T-helper 1 cell treated with Interleukin-12 subunit alpha and Interleukin-12 subunit beta and Interleukin-4 antibody, amounts not matched to agents 30 μg/mL and 1 μg/mL, for 36 hours (primary cell): ENCODE data around the gene ITPRIPL2.

ENCODE experiments used
- H3K27ac Mint-ChIP-seq: one replicate; pipeline ENCODE4 v1.8.0; 2021; ENCODE audit warnings: mild to moderate bottlenecking, mixed read lengths
- H3K27me3 Mint-ChIP-seq: one replicate; pipeline ENCODE4 v1.8.0; 2021; ENCODE audit warnings: low read depth, mixed read lengths
- H3K36me3 Mint-ChIP-seq: one replicate; pipeline ENCODE4 v1.8.0; 2021; ENCODE audit warnings: low read depth, mixed read lengths
- H3K4me1 Mint-ChIP-seq: one replicate; pipeline ENCODE4 v1.8.0; 2021; ENCODE audit warnings: low read depth, mixed read lengths
- H3K4me3 Mint-ChIP-seq: one replicate; pipeline ENCODE4 v1.8.0; 2021; ENCODE audit warnings: mild to moderate bottlenecking, moderate library complexity, mixed read lengths
- H3K9me3 Mint-ChIP-seq: one replicate; pipeline ENCODE4 v1.8.0; 2021; ENCODE audit warnings: mixed read lengths

Gene ITPRIPL2

GRCh38 chr16:19113577-19114358 lies at the start of gene ITPRIPL2:
ITPRIPL2 (plus strand) TSS chr16:19113964; CDS start chr16:19114462, 498 bp downstream.
- no peaks in the 10 kb centered on the region for H3K9me3 Mint-ChIP-seq
- peaks cover 23% of the 10 kb centered on the region for H3K4me1 Mint-ChIP-seq
- no peaks in the 10 kb centered on the region for H3K36me3 Mint-ChIP-seq
- peak within 1 kb of the TSS; percentile 72 for H3K4me3 Mint-ChIP-seq
- H3K27me3 Mint-ChIP-seq: peaks cover 18% of the 10 kb centered on the region
- peak within 1 kb of the TSS; percentile 45 for H3K27ac Mint-ChIP-seq

GRCh38 chr16:19066988-19067348 lies 46.8 kb upstream of the ITPRIPL2 start:
- H3K27ac Mint-ChIP-seq: peak overlapping the region; percentile 91
- H3K36me3 Mint-ChIP-seq: peaks cover 2% of the 10 kb centered on the region
- peak overlapping the region; percentile 87 for H3K4me3 Mint-ChIP-seq
- no peaks in the 10 kb centered on the region for H3K9me3 Mint-ChIP-seq
- H3K27me3 Mint-ChIP-seq: peaks cover 6% of the 10 kb centered on the region
- H3K4me1 Mint-ChIP-seq: peaks cover 10% of the 10 kb centered on the region

GRCh38 chr16:19067349-19068236 lies 46.2 kb upstream of the ITPRIPL2 start, which contains the start of gene COQ7:
COQ7 (plus strand) TSS chr16:19067614; CDS start chr16:19067665, 51 bp downstream.
- Mint-ChIP-seq H3K27ac (peak within 1 kb of the TSS; percentile 91), H3K9me3 (no peaks in the 10 kb centered on the region), H3K4me1 (peaks cover 10% of the 10 kb centered on the region), H3K27me3 (peaks cover 6% of the 10 kb centered on the region), H3K36me3 (peaks cover 2% of the 10 kb centered on the region), H3K4me3 (peak within 1 kb of the TSS; percentile 87)

GRCh38 chr16:19068237-19068815 lies 45.4 kb upstream of the ITPRIPL2 start:
- H3K4me1 Mint-ChIP-seq: peaks cover 10% of the 10 kb centered on the region
- peak overlapping the region; percentile 91 for H3K27ac Mint-ChIP-seq
- H3K36me3 Mint-ChIP-seq: peaks cover 2% of the 10 kb centered on the region
- H3K27me3 Mint-ChIP-seq: no peaks in the 10 kb centered on the region
- no peaks in the 10 kb centered on the region for H3K9me3 Mint-ChIP-seq
- H3K4me3 Mint-ChIP-seq: peak overlapping the region; percentile 87

- Mint-ChIP-seq H3K27me3 (no peaks in the 10 kb centered on the region), H3K36me3 (peaks cover 2% of the 10 kb centered on the region), H3K4me3 (no peak overlapping the region), H3K4me1 (peaks cover 6% of the 10 kb centered on the region), H3K9me3 (no peaks in the 10 kb centered on the region), H3K27ac (no peak overlapping the region)
These were observed 41.7 kb upstream of the ITPRIPL2 start for GRCh38 chr16:19071811-19072777.

- H3K27me3 Mint-ChIP-seq: no peaks in the 10 kb centered on the region
- H3K4me1 Mint-ChIP-seq: peaks cover 4% of the 10 kb centered on the region
- no peak overlapping the region for H3K4me3 Mint-ChIP-seq
- peaks cover 2% of the 10 kb centered on the region for H3K36me3 Mint-ChIP-seq
- no peaks in the 10 kb centered on the region for H3K9me3 Mint-ChIP-seq
- H3K27ac Mint-ChIP-seq: no peak overlapping the region
These were observed 40.4 kb upstream of the ITPRIPL2 start for GRCh38 chr16:19073344-19073743.

GRCh38 chr16:19073863-19074262 lies 39.9 kb upstream of the ITPRIPL2 start:
- peaks cover 2% of the 10 kb centered on the region for H3K4me1 Mint-ChIP-seq
- H3K27ac Mint-ChIP-seq: no peak overlapping the region
- H3K9me3 Mint-ChIP-seq: no peaks in the 10 kb centered on the region
- peaks cover 2% of the 10 kb centered on the region for H3K36me3 Mint-ChIP-seq
- H3K4me3 Mint-ChIP-seq: no peak overlapping the region
- no peaks in the 10 kb centered on the region for H3K27me3 Mint-ChIP-seq

GRCh38 chr16:19075511-19075910 lies 38.3 kb upstream of the ITPRIPL2 start:
- H3K4me3 Mint-ChIP-seq: no peak overlapping the region
- no peaks in the 10 kb centered on the region for H3K27me3 Mint-ChIP-seq
- H3K36me3 Mint-ChIP-seq: peaks cover 5% of the 10 kb centered on the region
- no peaks in the 10 kb centered on the region for H3K4me1 Mint-ChIP-seq
- H3K9me3 Mint-ChIP-seq: no peaks in the 10 kb centered on the region
- H3K27ac Mint-ChIP-seq: no peak overlapping the region

GRCh38 chr16:19077879-19078278 lies 35.9 kb upstream of the ITPRIPL2 start:
- H3K4me3 Mint-ChIP-seq: no peak overlapping the region
- no peaks in the 10 kb centered on the region for H3K9me3 Mint-ChIP-seq
- no peaks in the 10 kb centered on the region for H3K4me1 Mint-ChIP-seq
- H3K27me3 Mint-ChIP-seq: no peaks in the 10 kb centered on the region
- H3K27ac Mint-ChIP-seq: no peak overlapping the region
- H3K36me3 Mint-ChIP-seq: peaks cover 16% of the 10 kb centered on the region

GRCh38 chr16:19083670-19084069 lies 30.1 kb upstream of the ITPRIPL2 start:
- H3K4me1 Mint-ChIP-seq: peaks cover 6% of the 10 kb centered on the region
- H3K4me3 Mint-ChIP-seq: no peak overlapping the region
- peaks cover 14% of the 10 kb centered on the region for H3K27me3 Mint-ChIP-seq
- H3K9me3 Mint-ChIP-seq: no peaks in the 10 kb centered on the region
- H3K36me3 Mint-ChIP-seq: peaks cover 13% of the 10 kb centered on the region
- no peak overlapping the region for H3K27ac Mint-ChIP-seq

- Mint-ChIP-seq H3K4me1 (peaks cover 6% of the 10 kb centered on the region), H3K9me3 (no peaks in the 10 kb centered on the region), H3K27ac (no peak overlapping the region), H3K4me3 (no peak overlapping the region), H3K27me3 (peaks cover 14% of the 10 kb centered on the region), H3K36me3 (peaks cover 13% of the 10 kb centered on the region)
These were observed 29.6 kb upstream of the ITPRIPL2 start for GRCh38 chr16:19084139-19084538.

GRCh38 chr16:19084879-19085278 lies 28.9 kb upstream of the ITPRIPL2 start:
- Mint-ChIP-seq H3K27ac (no peak overlapping the region), H3K4me3 (no peak overlapping the region), H3K9me3 (no peaks in the 10 kb centered on the region), H3K27me3 (peaks cover 14% of the 10 kb centered on the region), H3K4me1 (peaks cover 6% of the 10 kb centered on the region), H3K36me3 (peaks cover 13% of the 10 kb centered on the region)

GRCh38 chr16:19085679-19086200 lies 28.0 kb upstream of the ITPRIPL2 start:
- peaks cover 14% of the 10 kb centered on the region for H3K27me3 Mint-ChIP-seq
- H3K27ac Mint-ChIP-seq: no peak overlapping the region
- H3K9me3 Mint-ChIP-seq: peaks cover 1% of the 10 kb centered on the region
- peaks cover 11% of the 10 kb centered on the region for H3K36me3 Mint-ChIP-seq
- H3K4me1 Mint-ChIP-seq: peaks cover 6% of the 10 kb centered on the region
- H3K4me3 Mint-ChIP-seq: no peak overlapping the region
